Myocyte (in vitro differentiated cells): ENCODE results near the gene SUPT4H1. TPM values are rescaled to one million over a fixed set of nuclear protein-coding genes. Genes with fewer than 3 reads are reported as not detected.

Source experiments
- DNase-seq: peaks from one replicate; pipeline ENCODE4 v3.0.0-alpha.2; 2012; ENCODE audit warnings: low read depth
- total RNA-seq: library from RNA; depleted of rRNA; stranded (reverse); fragments of >200 nt; gene quantifications from 2 replicates; pipeline ENCODE4 v1.2.3, GENCODE V29; 2014

Gene SUPT4H1
- total RNA-seq, 1 donor from 2014 or later, result 36.1 TPM

GRCh38 chr17:58381124-58382035 is 29.4 kb upstream of the SUPT4H1 start:
- peak; percentile 9 for DNase-seq

GRCh38 chr17:58380207-58381123 is 28.5 kb upstream of the SUPT4H1 start:
- DNase-seq, result no peak

- DNase-seq, result no peak
Observed at GRCh38 chr17:58379511-58379824, 27.5 kb upstream of the SUPT4H1 start.

- no peak for DNase-seq
Observed at GRCh38 chr17:58378733-58379510, 26.9 kb upstream of the SUPT4H1 start.

- no peak for DNase-seq
Observed at GRCh38 chr17:58377661-58378060, 25.7 kb upstream of the SUPT4H1 start.

- DNase-seq, result no peak
Observed at GRCh38 chr17:58377093-58377601, 25.1 kb upstream of the SUPT4H1 start.

GRCh38 chr17:58376472-58377000 is 24.5 kb upstream of the SUPT4H1 start:
- DNase-seq, result no peak

GRCh38 chr17:58375811-58376210 is 23.8 kb upstream of the SUPT4H1 start:
- DNase-seq, result no peak

- no peak for DNase-seq
Observed at GRCh38 chr17:58375256-58375655, 23.3 kb upstream of the SUPT4H1 start.

GRCh38 chr17:58373923-58374322 is 21.9 kb upstream of the SUPT4H1 start:
- DNase-seq, result no peak

- no peak for DNase-seq
Observed at GRCh38 chr17:58373003-58373402, 21.0 kb upstream of the SUPT4H1 start.

- DNase-seq, result no peak
Observed at GRCh38 chr17:58371300-58371950, 19.4 kb upstream of the SUPT4H1 start.

- no peak for DNase-seq
Observed at GRCh38 chr17:58370716-58371115, 18.7 kb upstream of the SUPT4H1 start.

- no peak for DNase-seq
Observed at GRCh38 chr17:58370309-58370708, 18.3 kb upstream of the SUPT4H1 start.

- DNase-seq, result no peak
Observed at GRCh38 chr17:58369214-58370031, 17.4 kb upstream of the SUPT4H1 start.

- no peak for DNase-seq
Observed at GRCh38 chr17:58368860-58369213, 16.8 kb upstream of the SUPT4H1 start.

- no peak for DNase-seq
Observed at GRCh38 chr17:58367461-58367860, 15.5 kb upstream of the SUPT4H1 start.

GRCh38 chr17:58365980-58366595 is 14.1 kb upstream of the SUPT4H1 start:
- DNase-seq, result no peak
